NCI-H2196 (cell line): ENCODE results near the gene TMEM253.

Experiments
- DNase-seq: peaks from one replicate; lab custom pipeline; 2025; ENCODE audit not compliant: unreplicated experiment; lab: John Stamatoyannopoulos, UW

The TMEM253 gene

GRCh38 chr14:21103710-21104447 is 3.0 kb downstream of the TMEM253 start:
- peak; percentile 96 for DNase-seq

GRCh38 chr14:21104448-21105060 is 3.7 kb downstream of the TMEM253 start:
- DNase-seq: peak; percentile 85

- DNase-seq: no peak
These were observed 4.2 kb downstream of the TMEM253 start for GRCh38 chr14:21105095-21105494.

- no peak for DNase-seq
These were observed 5.3 kb downstream of the TMEM253 start for GRCh38 chr14:21106176-21106497.

GRCh38 chr14:21106498-21107282 is 5.8 kb downstream of the TMEM253 start:
- peak; percentile 82 for DNase-seq

- DNase-seq: peak; percentile 71
These were observed 6.5 kb downstream of the TMEM253 start for GRCh38 chr14:21107283-21107800.

- DNase-seq: no peak
These were observed 7.9 kb downstream of the TMEM253 start for GRCh38 chr14:21108791-21109190.

- peak; percentile 70 for DNase-seq
These were observed 8.7 kb downstream of the TMEM253 start for GRCh38 chr14:21109377-21110138.

GRCh38 chr14:21112255-21112654 is 11.4 kb downstream of the TMEM253 start:
- no peak for DNase-seq

GRCh38 chr14:21113369-21113768 is 12.5 kb downstream of the TMEM253 start:
- no peak for DNase-seq

GRCh38 chr14:21118933-21119332 is 18.1 kb downstream of the TMEM253 start:
- DNase-seq: no peak

- DNase-seq: no peak
These were observed 19.8 kb downstream of the TMEM253 start for GRCh38 chr14:21120686-21121085.

GRCh38 chr14:21121122-21121521 is 20.3 kb downstream of the TMEM253 start:
- no peak for DNase-seq

GRCh38 chr14:21123429-21123828 is 22.6 kb downstream of the TMEM253 start:
- DNase-seq: no peak

GRCh38 chr14:21133901-21134300 is 33.0 kb downstream of the TMEM253 start:
- DNase-seq: no peak

GRCh38 chr14:21136024-21136423 is 35.2 kb downstream of the TMEM253 start:
- DNase-seq: peak; percentile 11

- no peak for DNase-seq
These were observed 41.5 kb downstream of the TMEM253 start for GRCh38 chr14:21142357-21142756.

- no peak for DNase-seq
These were observed 44.6 kb downstream of the TMEM253 start for GRCh38 chr14:21145437-21145836.

GRCh38 chr14:21149641-21150367 is 48.9 kb downstream of the TMEM253 start:
- DNase-seq: no peak
